B cell (primary cell): ENCODE data around the gene STIM1.

Source experiments
- EZH2 ChIP-seq: IDR thresholded peaks from 2 replicates; pipeline ENCODE4 v1.6.1; 2012; ENCODE audit warnings: borderline replicate concordance, low read depth, mild to moderate bottlenecking, moderate library complexity, low read length; ENCODE audit not compliant: insufficient read depth, poor library complexity, severe bottlenecking
- TF ChIP-seq, protein P1 (sequence below): fragments of 200-600 bp; IDR thresholded peaks from one replicate; pipeline ENCODE4 v1.8.0; 2022; ENCODE audit warnings: antibody characterized with exemption, mild to moderate bottlenecking

DNA sequence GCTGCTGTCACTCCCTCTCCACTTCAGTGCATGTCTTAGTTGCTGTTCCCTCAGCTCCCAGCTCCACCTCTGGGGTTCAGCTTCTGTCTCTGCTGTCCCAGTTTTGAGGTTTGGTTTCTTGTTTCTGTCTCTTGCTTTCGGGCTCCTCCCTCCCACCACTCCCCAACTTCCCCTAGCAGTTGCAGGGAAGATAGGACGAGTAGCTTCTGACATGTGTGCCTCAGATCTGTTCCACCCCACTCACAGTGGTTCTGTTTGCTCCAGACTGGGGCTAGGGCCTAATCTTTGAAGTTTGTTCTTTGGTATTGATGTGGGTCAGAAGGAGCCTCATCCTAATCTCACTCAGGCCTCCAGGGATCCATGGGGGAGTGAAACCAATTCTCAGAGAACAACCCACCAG is 236.6 kb downstream of the STIM1 start:
- TF ChIP-seq, protein P1, sequence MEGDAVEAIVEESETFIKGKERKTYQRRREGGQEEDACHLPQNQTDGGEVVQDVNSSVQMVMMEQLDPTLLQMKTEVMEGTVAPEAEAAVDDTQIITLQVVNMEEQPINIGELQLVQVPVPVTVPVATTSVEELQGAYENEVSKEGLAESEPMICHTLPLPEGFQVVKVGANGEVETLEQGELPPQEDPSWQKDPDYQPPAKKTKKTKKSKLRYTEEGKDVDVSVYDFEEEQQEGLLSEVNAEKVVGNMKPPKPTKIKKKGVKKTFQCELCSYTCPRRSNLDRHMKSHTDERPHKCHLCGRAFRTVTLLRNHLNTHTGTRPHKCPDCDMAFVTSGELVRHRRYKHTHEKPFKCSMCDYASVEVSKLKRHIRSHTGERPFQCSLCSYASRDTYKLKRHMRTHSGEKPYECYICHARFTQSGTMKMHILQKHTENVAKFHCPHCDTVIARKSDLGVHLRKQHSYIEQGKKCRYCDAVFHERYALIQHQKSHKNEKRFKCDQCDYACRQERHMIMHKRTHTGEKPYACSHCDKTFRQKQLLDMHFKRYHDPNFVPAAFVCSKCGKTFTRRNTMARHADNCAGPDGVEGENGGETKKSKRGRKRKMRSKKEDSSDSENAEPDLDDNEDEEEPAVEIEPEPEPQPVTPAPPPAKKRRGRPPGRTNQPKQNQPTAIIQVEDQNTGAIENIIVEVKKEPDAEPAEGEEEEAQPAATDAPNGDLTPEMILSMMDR: no peak
- TF ChIP-seq EZH2: no peak
